ENCODE measurements around the gene VIPR1. TPM values are rescaled to one million over a fixed set of nuclear protein-coding genes. Genes with fewer than 3 reads are reported as not detected.
A peak's percentile ranks its signal among the peaks of the same experiment; 100 is the strongest.

The VIPR1 gene
- total RNA-seq, 2 donors from 2014 or later, result 74.2 to 98.0 TPM

DNA sequence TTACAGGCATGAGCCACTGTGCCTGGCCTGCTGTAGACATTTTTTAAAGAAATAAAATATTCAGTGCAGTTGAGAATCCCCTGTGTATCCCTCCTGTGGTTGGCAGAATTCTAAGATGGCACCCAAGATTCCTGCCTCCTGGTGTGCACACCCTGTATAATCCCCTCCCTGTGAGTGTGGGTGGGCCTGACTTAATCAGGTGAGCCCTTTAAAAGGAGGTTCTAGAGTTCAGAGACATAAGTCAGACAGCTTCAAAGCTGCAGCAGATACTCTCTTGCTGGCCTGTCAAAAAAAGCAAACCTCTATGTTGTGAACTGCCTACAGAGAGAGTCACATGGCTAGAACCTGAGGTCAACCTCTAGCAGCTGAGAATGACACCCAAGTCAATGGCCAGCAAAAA lies 7.0 kb upstream of the VIPR1 start:
- H3K27ac ChIP-seq, result no peak overlapping the region
- no peak overlapping the region for H3K4me3 ChIP-seq
- no peaks in the 10 kb centered on the region for H3K4me1 ChIP-seq
- H3K9me3 ChIP-seq, result no peaks in the 10 kb centered on the region
- TF ChIP-seq, protein P1, sequence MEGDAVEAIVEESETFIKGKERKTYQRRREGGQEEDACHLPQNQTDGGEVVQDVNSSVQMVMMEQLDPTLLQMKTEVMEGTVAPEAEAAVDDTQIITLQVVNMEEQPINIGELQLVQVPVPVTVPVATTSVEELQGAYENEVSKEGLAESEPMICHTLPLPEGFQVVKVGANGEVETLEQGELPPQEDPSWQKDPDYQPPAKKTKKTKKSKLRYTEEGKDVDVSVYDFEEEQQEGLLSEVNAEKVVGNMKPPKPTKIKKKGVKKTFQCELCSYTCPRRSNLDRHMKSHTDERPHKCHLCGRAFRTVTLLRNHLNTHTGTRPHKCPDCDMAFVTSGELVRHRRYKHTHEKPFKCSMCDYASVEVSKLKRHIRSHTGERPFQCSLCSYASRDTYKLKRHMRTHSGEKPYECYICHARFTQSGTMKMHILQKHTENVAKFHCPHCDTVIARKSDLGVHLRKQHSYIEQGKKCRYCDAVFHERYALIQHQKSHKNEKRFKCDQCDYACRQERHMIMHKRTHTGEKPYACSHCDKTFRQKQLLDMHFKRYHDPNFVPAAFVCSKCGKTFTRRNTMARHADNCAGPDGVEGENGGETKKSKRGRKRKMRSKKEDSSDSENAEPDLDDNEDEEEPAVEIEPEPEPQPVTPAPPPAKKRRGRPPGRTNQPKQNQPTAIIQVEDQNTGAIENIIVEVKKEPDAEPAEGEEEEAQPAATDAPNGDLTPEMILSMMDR (IDR thresholded peaks at IDR 0.05), result no peak
- intact Hi-C loops (cut with DNase I), result no loop called here
- H3K9ac ChIP-seq (ENCODE audit: low read depth in 2 of 2, low read length in 2 of 2), result no peak overlapping the region
- no peaks in the 10 kb centered on the region for H3K36me3 ChIP-seq
- peaks cover 14% of the 10 kb centered on the region for H3K27me3 ChIP-seq
- DNase-seq, result peak; percentile 9

GRCh38 chr3:42497009-42497731 lies 5.3 kb upstream of the VIPR1 start:
- intact Hi-C loops (cut with DNase I), result no loop called here
- TF ChIP-seq, protein P1 (IDR thresholded peaks at IDR 0.05), result no peak
- H3K4me3 ChIP-seq, result no peak overlapping the region
- no peak overlapping the region for H3K9ac ChIP-seq (ENCODE audit: low read depth in 2 of 2, low read length in 2 of 2)
- H3K9me3 ChIP-seq, result no peaks in the 10 kb centered on the region
- peak; percentile 18 for DNase-seq
- peaks cover 26% of the 10 kb centered on the region for H3K27me3 ChIP-seq
- peaks cover 5% of the 10 kb centered on the region for H3K4me1 ChIP-seq
- H3K36me3 ChIP-seq, result no peaks in the 10 kb centered on the region
- no peak overlapping the region for H3K27ac ChIP-seq

- Histone ChIP-seq H3K27me3 (peaks cover 26% of the 10 kb centered on the region), H3K4me1 (peaks cover 5% of the 10 kb centered on the region), H3K9me3 (no peaks in the 10 kb centered on the region), H3K27ac (no peak overlapping the region), H3K36me3 (no peaks in the 10 kb centered on the region), H3K4me3 (no peak overlapping the region), H3K9ac (ENCODE audit: low read depth in 2 of 2, low read length in 2 of 2) (no peak overlapping the region)
- TF ChIP-seq, protein P1 (IDR thresholded peaks at IDR 0.05), result no peak
- DNase-seq, result peak; percentile 8
- intact Hi-C loops (cut with DNase I), result loop anchor here (2.0 kb wide), 1 partner anchor 43 kb away; no protein-coding TSS in a partner anchor
These were observed 4.4 kb upstream of the VIPR1 start for GRCh38 chr3:42498034-42498433.

DNA sequence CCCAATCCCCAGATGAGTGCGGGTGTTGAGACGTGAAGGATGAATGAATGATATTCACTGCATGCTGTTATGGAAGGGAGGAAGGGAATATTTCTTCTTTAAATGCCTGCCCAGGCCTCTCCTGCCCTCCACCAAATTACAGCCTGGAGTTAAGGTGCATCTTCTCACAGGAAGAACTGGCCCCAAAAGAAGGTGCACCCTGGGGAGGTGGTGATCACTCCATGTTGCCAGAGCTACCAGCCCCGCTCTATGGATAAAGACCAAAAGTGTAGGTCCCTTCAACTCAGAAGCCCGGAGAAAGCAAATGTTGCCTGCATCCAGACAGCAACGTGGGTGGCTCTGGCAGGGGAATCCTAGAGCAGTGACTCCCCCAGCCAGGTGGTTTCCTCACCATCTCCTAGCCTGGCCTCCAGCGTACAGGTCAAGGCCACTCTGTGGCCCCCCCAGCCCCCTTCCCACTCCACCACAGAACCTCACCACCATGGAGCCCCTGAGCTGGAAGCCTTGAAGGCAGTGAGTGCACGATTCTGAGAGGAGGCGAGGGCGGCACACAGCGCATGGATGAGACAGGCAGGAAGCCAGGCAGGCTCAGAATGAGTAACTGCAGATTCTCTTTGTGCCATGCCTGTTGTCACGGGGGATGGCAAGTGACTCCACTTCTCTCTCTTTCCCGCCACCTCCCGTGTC lies 3.5 kb upstream of the VIPR1 start:
- Histone ChIP-seq H3K4me3 (no peak overlapping the region), H3K27me3 (peaks cover 26% of the 10 kb centered on the region), H3K36me3 (no peaks in the 10 kb centered on the region), H3K9me3 (no peaks in the 10 kb centered on the region), H3K9ac (ENCODE audit: low read depth in 2 of 2, low read length in 2 of 2) (no peak overlapping the region), H3K4me1 (peaks cover 5% of the 10 kb centered on the region), H3K27ac (no peak overlapping the region)
- peak; percentile 15 for DNase-seq
- intact Hi-C loops (cut with DNase I), result loop anchor here (2.0 kb wide), 1 partner anchor 42 kb away; no protein-coding TSS in a partner anchor
- TF ChIP-seq, protein P1 (IDR thresholded peaks at IDR 0.05), result no peak

- Histone ChIP-seq H3K36me3 (no peaks in the 10 kb centered on the region), H3K9me3 (no peaks in the 10 kb centered on the region), H3K9ac (ENCODE audit: low read depth in 2 of 2, low read length in 2 of 2) (no peak overlapping the region), H3K4me1 (peaks cover 5% of the 10 kb centered on the region), H3K4me3 (no peak overlapping the region), H3K27ac (no peak overlapping the region), H3K27me3 (peaks cover 26% of the 10 kb centered on the region)
- intact Hi-C loops (cut with DNase I), result loop anchor here (2.0 kb wide), 1 partner anchor 41 kb away; no protein-coding TSS in a partner anchor
- no peak for DNase-seq
- TF ChIP-seq, protein P1 (IDR thresholded peaks at IDR 0.05), result no peak
These were observed 3.0 kb upstream of the VIPR1 start for GRCh38 chr3:42499478-42499871.

Measured in colonic mucosa (tissue), 4 donors.